Tibial nerve (tissue), 4 donors: ENCODE results near the gene EIF3B.
"Not testable (repeated sequence)": the region's sequence is repeated elsewhere in the genome, so short reads cannot be mapped to it uniquely, and the experiment has no call there.

ENCODE experiments used
- CTCF ChIP-seq, 5 experiments: fragments of 200-600 bp in 3 of 5; fragments of 450-650 bp in 2 of 5; sonication (generic) in 3 of 5; IDR thresholded peaks; one replicate each; pipeline ENCODE4 v1.5.1; 2016 to 2019; ENCODE audit warnings: antibody characterized with exemption in 5 of 5, mild to moderate bottlenecking in 3 of 5, moderate library complexity in 2 of 5
- EP300 ChIP-seq, 2 donors: sonication (generic); formaldehyde crosslinking; IDR thresholded peaks; one replicate each; pipeline ENCODE4 v1.6.1; 2017; ENCODE audit warnings: antibody characterized with exemption in 2 of 2, mild to moderate bottlenecking in 1 of 2
- POLR2A ChIP-seq, 2 donors: fragments of 450-650 bp; IDR thresholded peaks; one replicate each; pipeline ENCODE4 v1.6.1; 2017; ENCODE audit warnings: antibody characterized with exemption in 2 of 2, mild to moderate bottlenecking in 2 of 2, moderate library complexity in 2 of 2

DNA sequence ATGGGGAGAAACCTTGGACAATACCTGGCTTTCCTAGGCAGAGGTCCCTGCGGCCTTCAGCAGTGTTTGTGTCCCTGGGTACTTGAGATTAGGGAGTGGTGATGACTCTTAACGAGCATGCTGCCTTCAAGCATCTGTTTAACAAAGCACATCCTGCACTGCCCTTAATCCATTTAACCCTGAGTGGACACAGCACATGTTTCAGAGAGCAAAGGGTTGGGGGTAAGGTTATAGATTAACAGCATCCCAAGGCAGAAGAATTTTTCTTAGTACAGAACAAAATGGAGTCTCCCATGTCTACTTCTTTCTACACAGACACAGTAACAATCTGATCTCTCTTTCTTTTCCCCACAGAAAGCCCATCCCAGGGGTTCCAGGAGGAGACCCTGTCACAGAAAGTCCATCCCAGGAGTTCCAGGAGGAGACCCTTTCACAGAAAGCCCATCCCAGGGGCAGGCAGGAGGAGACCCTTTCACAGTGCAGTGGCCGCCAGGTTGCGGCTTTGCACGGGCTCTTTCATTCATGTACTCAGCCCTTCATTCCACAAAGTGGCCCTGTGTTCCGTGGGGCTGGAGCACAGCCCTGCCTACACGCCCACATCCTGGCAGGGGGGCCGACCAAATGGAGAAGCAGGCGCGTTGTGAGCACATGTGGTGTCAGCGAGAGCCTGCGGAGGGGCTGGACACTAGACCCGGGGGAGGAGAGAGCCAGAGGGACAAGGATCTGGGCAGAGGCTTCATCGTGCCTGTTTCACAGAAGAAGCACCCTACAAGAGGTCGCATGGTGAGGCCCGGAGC lies 35.6 kb downstream of the EIF3B start:
- TF ChIP-seq CTCF, POLR2A (IDR thresholded peaks at IDR 0.05): not testable (repeated sequence)
- TF ChIP-seq EP300 (IDR thresholded peaks at IDR 0.05), result peak in 1 of 2 donors; percentile 49
